HCT116 (cell line): ENCODE data around the gene ZNF804B.

Experiments used
- ELF1 ChIP-seq: IDR thresholded peaks from 2 replicates; pipeline ENCODE4 v1.6.1; 2012; ENCODE audit warnings: low read depth, borderline replicate concordance
- POLR2AphosphoS5 ChIP-seq: IDR thresholded peaks from 2 replicates; pipeline ENCODE4 v1.6.1; 2011; ENCODE audit warnings: mild to moderate bottlenecking, low read depth, low read length, moderate library complexity
- RAD21 ChIP-seq: IDR thresholded peaks from 2 replicates; pipeline ENCODE4 v1.6.1; 2012; ENCODE audit warnings: low read depth, mild to moderate bottlenecking
- SIN3A ChIP-seq: IDR thresholded peaks from 2 replicates; pipeline ENCODE4 v1.6.1; 2012; ENCODE audit warnings: low read depth
- YY1 ChIP-seq: IDR thresholded peaks from 2 replicates; pipeline ENCODE4 v1.6.1; 2011; ENCODE audit warnings: low read length, low read depth, moderate library complexity, mild to moderate bottlenecking; ENCODE audit not compliant: insufficient replicate concordance; ENCODE audit errors: extremely low read depth
- ZFX ChIP-seq: fragments of 450-650 bp; IDR thresholded peaks from 2 replicates; pipeline ENCODE4 v1.6.1; 2017
- TF ChIP-seq, protein P1 (sequence below), 3 experiments: fragments of 200-600 bp in 1 of 3; sonication (generic) in 1 of 3; IDR thresholded peaks in 2 of 3; conservative IDR thresholded peaks in 1 of 3; 2 replicates each; pipeline ENCODE4 v1.5.1; 2012 to 2017; ENCODE audit warnings: low read depth in 2 of 3, low read length in 2 of 3, antibody characterized with exemption in 1 of 3, borderline replicate concordance in 1 of 3, control low read depth in 1 of 3, mild to moderate bottlenecking in 1 of 3, mixed read lengths in 1 of 3, mixed run types in 1 of 3, moderate library complexity in 1 of 3; ENCODE audit not compliant: insufficient read depth in 1 of 3

DNA sequence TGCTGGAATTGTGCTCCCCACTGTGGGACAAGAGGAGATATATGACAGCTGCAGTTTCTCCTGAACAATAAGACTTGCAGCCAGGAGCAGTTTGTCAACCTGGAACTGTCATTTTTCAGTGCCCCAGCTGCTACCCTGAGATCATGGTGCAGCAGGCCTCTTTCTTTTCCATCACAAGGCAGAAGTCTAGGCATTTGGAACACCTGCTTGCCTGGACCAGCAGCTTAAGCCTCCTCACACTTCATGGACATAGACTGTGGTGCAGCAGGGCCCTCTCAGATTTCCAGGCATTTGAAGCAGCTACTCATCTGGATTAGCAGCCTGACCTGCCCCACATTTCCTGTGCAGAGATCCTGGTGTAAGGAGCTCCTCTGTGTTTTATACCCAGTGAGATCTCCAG is 486.7 kb downstream of the ZNF804B start:
- TF ChIP-seq, protein P1, sequence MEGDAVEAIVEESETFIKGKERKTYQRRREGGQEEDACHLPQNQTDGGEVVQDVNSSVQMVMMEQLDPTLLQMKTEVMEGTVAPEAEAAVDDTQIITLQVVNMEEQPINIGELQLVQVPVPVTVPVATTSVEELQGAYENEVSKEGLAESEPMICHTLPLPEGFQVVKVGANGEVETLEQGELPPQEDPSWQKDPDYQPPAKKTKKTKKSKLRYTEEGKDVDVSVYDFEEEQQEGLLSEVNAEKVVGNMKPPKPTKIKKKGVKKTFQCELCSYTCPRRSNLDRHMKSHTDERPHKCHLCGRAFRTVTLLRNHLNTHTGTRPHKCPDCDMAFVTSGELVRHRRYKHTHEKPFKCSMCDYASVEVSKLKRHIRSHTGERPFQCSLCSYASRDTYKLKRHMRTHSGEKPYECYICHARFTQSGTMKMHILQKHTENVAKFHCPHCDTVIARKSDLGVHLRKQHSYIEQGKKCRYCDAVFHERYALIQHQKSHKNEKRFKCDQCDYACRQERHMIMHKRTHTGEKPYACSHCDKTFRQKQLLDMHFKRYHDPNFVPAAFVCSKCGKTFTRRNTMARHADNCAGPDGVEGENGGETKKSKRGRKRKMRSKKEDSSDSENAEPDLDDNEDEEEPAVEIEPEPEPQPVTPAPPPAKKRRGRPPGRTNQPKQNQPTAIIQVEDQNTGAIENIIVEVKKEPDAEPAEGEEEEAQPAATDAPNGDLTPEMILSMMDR (IDR thresholded peaks at IDR 0.05 in 2 of 3, conservative IDR thresholded peaks at IDR 0.05 in 1 of 3; ENCODE audit: borderline replicate concordance in 1 of 3, insufficient read depth in 1 of 3, low read depth in 2 of 3, low read length in 2 of 3), result no peak
- TF ChIP-seq POLR2AphosphoS5 (no peak), ZFX (no peak), YY1 (no peak), ELF1 (no peak), SIN3A (no peak), RAD21 (no peak)
